B cell (primary cell): ENCODE measurements around the gene PRR16. TPM values are rescaled to one million over a fixed set of nuclear protein-coding genes. Genes with fewer than 3 reads are reported as not detected.

Source experiments
- ATAC-seq: fragments of 200-7000 bp; cut with Tn5 transposase; one replicate; pipeline ENCODE4 v1.10.0; 2021; ENCODE audit warnings: low read depth, mild to moderate bottlenecking, moderate number of reproducible peaks, moderate library complexity
- CTCF ChIA-PET: fragments of 350-600 bp; sonication (Branson Sonifier 250); formaldehyde crosslinking; loops from one replicate; lab custom pipeline; 2021; ENCODE audit warnings: antibody characterized with exemption, inconsistent platforms; lab: Charles Lee
- POLR2A ChIA-PET: fragments of 350-600 bp; sonication (Branson Sonifier 250); formaldehyde crosslinking; loops from one replicate; lab custom pipeline; 2021; ENCODE audit warnings: antibody characterized with exemption; lab: Charles Lee
- DNase-seq: peaks from one replicate; pipeline ENCODE4 v3.0.0; 2013
- H2AFZ ChIP-seq: 2 replicates; pipeline ENCODE4 v1.6.1; 2012; ENCODE audit warnings: mild to moderate bottlenecking, low read depth, low read length; ENCODE audit not compliant: insufficient read depth, poor library complexity, severe bottlenecking
- H3K27ac ChIP-seq, 2 donors: 1 replicate in 1 of 2; 2 replicates in 1 of 2; pipeline ENCODE4 v1.5.1; 2012 to 2013; ENCODE audit warnings: low read length in 2 of 2, mild to moderate bottlenecking in 2 of 2, moderate library complexity in 1 of 2
- H3K27me3 ChIP-seq, 4 experiments: fragments of 200-600 bp in 1 of 4; sonication (generic) in 1 of 4; replicated peaks in 1 of 4; 1 replicate in 2 of 4; 2 replicates in 2 of 4; pipeline versions ENCODE4 v1.6.1 to v1.7.0; 2013 to 2016; ENCODE audit warnings: low read length in 3 of 4, mild to moderate bottlenecking in 2 of 4, mixed read lengths in 1 of 4, moderate library complexity in 1 of 4; ENCODE audit not compliant: insufficient read depth in 4 of 4, control insufficient read depth in 3 of 4; ENCODE audit errors: control extremely low read depth in 1 of 4
- H3K36me3 ChIP-seq, 2 experiments: replicated peaks in 1 of 2; 1 replicate in 1 of 2; 2 replicates in 1 of 2; pipeline versions ENCODE4 v1.6.1 to v1.7.1; 2013; ENCODE audit warnings: low read length in 1 of 2; ENCODE audit not compliant: insufficient read depth in 2 of 2, control insufficient read depth in 1 of 2; ENCODE audit errors: control extremely low read depth in 1 of 2, extremely low read depth in 1 of 2
- H3K4me1 ChIP-seq, 2 donors: fragments of 200-600 bp in 1 of 2; sonication (generic) in 1 of 2; 1 replicate in 1 of 2; 2 replicates in 1 of 2; pipeline versions ENCODE4 v1.5.1 to v1.6.1; 2013 to 2017; ENCODE audit warnings: low read length in 2 of 2; ENCODE audit not compliant: control insufficient read depth in 2 of 2, insufficient read depth in 2 of 2
- H3K4me2 ChIP-seq: replicated peaks from 2 replicates; pipeline ENCODE3; 2012; ENCODE audit warnings: mild to moderate bottlenecking, low read depth, low read length; ENCODE audit not compliant: poor library complexity, severe bottlenecking
- H3K4me3 ChIP-seq, 5 experiments: fragments of 200-600 bp in 1 of 5; sonication (generic) in 1 of 5; 1 replicate in 3 of 5; 2 replicates in 2 of 5; pipeline versions ENCODE4 v1.5.1 to v1.7.0; 2011 to 2016; ENCODE audit warnings: low read length in 4 of 5, mild to moderate bottlenecking in 4 of 5, low read depth in 2 of 5, control low read depth in 1 of 5, moderate library complexity in 1 of 5; ENCODE audit not compliant: insufficient read depth in 1 of 5; ENCODE audit errors: control extremely low read depth in 1 of 5, extremely low read depth in 1 of 5
- H3K79me2 ChIP-seq: fragments of 200-600 bp; sonication (generic); one replicate; pipeline ENCODE4 v1.6.0; 2016; ENCODE audit warnings: low read length; ENCODE audit not compliant: control insufficient read depth, insufficient read depth
- H3K9ac ChIP-seq: fragments of 200-600 bp; sonication (generic); 2 replicates; pipeline ENCODE4 v1.6.1; 2017; ENCODE audit warnings: mild to moderate bottlenecking, low read length, moderate library complexity
- H3K9me3 ChIP-seq, 3 donors: one replicate each; pipeline versions ENCODE4 v1.6.1 to v1.7.1; 2013; ENCODE audit warnings: low read length in 2 of 3; ENCODE audit not compliant: control insufficient read depth in 2 of 3, insufficient read depth in 1 of 3; ENCODE audit errors: control extremely low read depth in 1 of 3
- H4K20me1 ChIP-seq: 2 replicates; pipeline ENCODE4 v1.6.0; 2012; ENCODE audit warnings: mild to moderate bottlenecking, low read length; ENCODE audit not compliant: insufficient read depth, control insufficient read depth, poor library complexity, severe bottlenecking
- H3K27ac Mint-ChIP-seq: one replicate; pipeline ENCODE4 v1.8.0; 2021; ENCODE audit warnings: mixed read lengths
- H3K27me3 Mint-ChIP-seq: one replicate; pipeline ENCODE4 v1.8.0; 2021; ENCODE audit warnings: mixed read lengths
- H3K4me1 Mint-ChIP-seq: one replicate; pipeline ENCODE4 v1.8.0; 2021; ENCODE audit warnings: mixed read lengths
- H3K4me3 Mint-ChIP-seq: one replicate; pipeline ENCODE4 v1.8.0; 2021; ENCODE audit warnings: mixed read lengths
- H3K9me3 Mint-ChIP-seq: one replicate; pipeline ENCODE4 v1.8.0; 2022; ENCODE audit warnings: mixed read lengths; ENCODE audit not compliant: insufficient read depth
- CTCF ChIP-seq: fragments of 200-600 bp; IDR thresholded peaks from one replicate; pipeline ENCODE4 v1.8.0; 2022; ENCODE audit warnings: antibody characterized with exemption, mild to moderate bottlenecking
- EZH2 ChIP-seq: IDR thresholded peaks from 2 replicates; pipeline ENCODE4 v1.6.1; 2012; ENCODE audit warnings: borderline replicate concordance, low read depth, mild to moderate bottlenecking, moderate library complexity, low read length; ENCODE audit not compliant: insufficient read depth, poor library complexity, severe bottlenecking
- WGBS: methylation state at CpG from one replicate; pipeline ENCODE4 v1.1.5; 2013; ENCODE audit warnings: missing lambda C conversion rate; ENCODE audit not compliant: insufficient coverage; 5-methylcytosine and 5-hydroxymethylcytosine counted together
- intact Hi-C: fragments of 100-400 bp; cut with micrococcal nuclease; formaldehyde crosslinking; loops from one replicate; pipeline ENCODE4 v1.10.0; 2022
- polyA plus RNA-seq: library from polyadenylated mRNA; depleted of rRNA; stranded (reverse); fragments of >200 nt; gene quantifications from 2 replicates; pipeline ENCODE4 v1.2.3, GENCODE V29; 2012
- total RNA-seq, 2 donors: library from RNA; stranded (reverse); fragments of 120-200 nt in 1 of 2; gene quantifications; 1 replicate in 1 of 2; 2 replicates in 1 of 2; pipeline versions ENCODE4 v1.2.3 to v1.2.4, GENCODE V29; 2013 to 2022

Gene PRR16
- total and polyA plus RNA-seq, 2 donors (not counting 1 experiment from before 2014, with no cell fraction given): 0.16 TPM; not detected in 1

DNA sequence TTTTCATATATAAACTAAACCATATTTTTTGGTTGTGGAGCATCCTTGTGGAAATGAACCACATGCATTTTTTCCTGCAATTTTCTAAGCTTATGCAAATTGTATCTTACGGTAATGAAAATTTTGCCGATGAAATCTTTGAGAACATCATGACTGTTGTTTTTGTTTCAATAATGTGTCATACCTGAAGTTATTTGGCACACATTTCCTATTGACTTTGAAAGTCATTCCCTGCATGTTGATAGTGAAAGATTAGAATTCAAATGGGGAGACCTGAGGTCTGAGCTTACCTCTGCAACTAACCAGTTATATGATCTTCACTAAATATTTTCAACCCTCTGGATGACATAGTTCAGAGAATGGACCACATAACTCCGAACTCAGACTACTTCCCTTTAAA lies 88.5 kb downstream of the PRR16 start:
- H3K4me3 ChIP-seq: no peak overlapping the region
- H3K27me3 ChIP-seq: no peaks in the 10 kb centered on the region
- Mint-ChIP-seq H3K4me1 (no peaks in the 10 kb centered on the region), H3K27ac (no peak overlapping the region), H3K27me3 (no peaks in the 10 kb centered on the region), H3K9me3 (no peaks in the 10 kb centered on the region), H3K4me3 (no peak overlapping the region)
- H4K20me1 ChIP-seq: no peaks in the 10 kb centered on the region
- ATAC-seq (no peak), DNase-seq (no peak)
- intact Hi-C loops: no loop called here
- no peak overlapping the region for H2AFZ ChIP-seq
- POLR2A ChIA-PET: interaction anchor here (0.6 kb wide), 1 partner anchor 89 kb away, joined by 3 read pairs; no protein-coding TSS in a partner anchor
- no peaks in the 10 kb centered on the region for H3K79me2 ChIP-seq
- no peaks in the 10 kb centered on the region for H3K9me3 ChIP-seq
- no peak overlapping the region for H3K27ac ChIP-seq
- WGBS: no CpG with 5 or more reads among the region's 3 CpGs
- H3K4me2 ChIP-seq: no peak overlapping the region
- CTCF ChIA-PET: no interaction called here
- H3K9ac ChIP-seq: no peak overlapping the region
- no peaks in the 10 kb centered on the region for H3K4me1 ChIP-seq
- H3K36me3 ChIP-seq: no peaks in the 10 kb centered on the region
- TF ChIP-seq EZH2: no peak
- TF ChIP-seq CTCF: no peak

DNA sequence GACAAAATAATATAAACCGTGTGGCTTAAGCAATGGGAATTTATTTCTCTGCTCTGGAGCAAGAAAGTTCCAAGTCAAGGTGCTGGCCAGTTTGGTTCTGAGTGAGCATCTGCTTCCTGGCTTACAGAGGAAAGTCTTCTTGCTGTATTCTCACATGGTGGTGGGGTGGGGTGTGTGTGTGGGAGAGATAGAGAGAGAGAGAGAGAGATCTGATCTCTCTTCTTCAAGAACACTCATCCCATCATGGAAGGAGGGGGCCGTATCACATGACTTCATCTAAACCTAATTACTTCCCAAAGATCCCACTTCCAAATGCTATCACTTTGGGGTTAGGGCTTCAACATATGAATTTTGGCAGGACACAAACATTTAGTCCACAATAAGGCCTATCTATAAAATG lies 91.2 kb downstream of the PRR16 start:
- no peaks in the 10 kb centered on the region for H3K27me3 Mint-ChIP-seq
- 85% methylated on average over 1 of the region's 2 CpGs for WGBS

More for the DNA sequence above, 91.2 kb downstream of the PRR16 start:
- no peak for ATAC-seq
- no peaks in the 10 kb centered on the region for H3K4me1 ChIP-seq
- DNase-seq: no peak
- no peaks in the 10 kb centered on the region for H3K36me3 ChIP-seq
- no peak overlapping the region for H3K4me3 Mint-ChIP-seq
- H3K27ac ChIP-seq: no peak overlapping the region
- no peaks in the 10 kb centered on the region for H3K79me2 ChIP-seq
- no peaks in the 10 kb centered on the region for H3K9me3 Mint-ChIP-seq
- ChIA-PET CTCF (no interaction called here), POLR2A (no interaction called here)
- no peak overlapping the region for H3K4me3 ChIP-seq
- H2AFZ ChIP-seq: no peak overlapping the region
- no peaks in the 10 kb centered on the region for H3K4me1 Mint-ChIP-seq
- H3K9me3 ChIP-seq: no peaks in the 10 kb centered on the region
- no peaks in the 10 kb centered on the region for H3K27me3 ChIP-seq
- intact Hi-C loops: no loop called here
- no peak overlapping the region for H3K9ac ChIP-seq
- no peak overlapping the region for H3K4me2 ChIP-seq
- H3K27ac Mint-ChIP-seq: no peak overlapping the region
- no peaks in the 10 kb centered on the region for H4K20me1 ChIP-seq
- TF ChIP-seq CTCF (no peak), EZH2 (no peak)
